SU-DHL-6 (cell line): ENCODE data around the gene PRDM13.

ENCODE experiments used
- CTCF ChIP-seq: fragments of 200-600 bp; sonication (generic); IDR thresholded peaks from one replicate; pipeline ENCODE4 v1.5.1; 2017; ENCODE audit warnings: antibody characterized with exemption, mild to moderate bottlenecking, low read length, moderate library complexity; ENCODE audit not compliant: insufficient read depth, poor library complexity, severe bottlenecking
- EZH2phosphoT487 ChIP-seq: fragments of 200-600 bp; sonication (generic), shearing (Covaris generic); conservative IDR thresholded peaks from 2 replicates; pipeline ENCODE4 v1.6.1; 2018; ENCODE audit warnings: mild to moderate bottlenecking, antibody characterized with exemption, low read length, moderate library complexity, mixed read lengths

DNA sequence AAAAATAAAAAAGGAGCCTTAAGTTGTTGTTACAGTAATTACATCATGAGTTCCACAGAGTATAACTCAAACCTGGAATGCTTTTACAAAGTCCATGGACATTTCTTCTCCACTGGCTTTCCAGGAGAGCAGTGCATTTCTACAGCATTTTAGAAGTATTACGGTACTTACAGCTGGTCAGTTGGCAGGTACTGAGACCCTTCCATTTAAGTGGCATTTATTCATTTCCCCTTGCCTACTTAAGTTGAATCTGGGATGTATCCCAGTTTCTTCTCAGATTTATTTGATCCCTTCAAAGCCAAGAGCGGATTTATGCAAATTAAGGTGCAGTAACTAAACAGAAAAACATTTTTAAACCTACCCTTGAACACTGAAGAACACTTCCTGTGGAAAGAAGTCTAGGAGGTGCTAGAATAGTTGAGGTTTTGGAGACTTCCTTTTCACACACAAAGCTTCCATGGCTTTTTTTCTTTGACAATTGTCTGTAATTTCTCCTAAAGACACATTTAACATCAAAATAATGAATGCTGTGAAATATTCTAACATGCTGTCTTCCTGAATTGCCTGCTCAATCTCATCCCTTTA lies 3.4 kb downstream of the PRDM13 start:
- no peak for TF ChIP-seq CTCF
- no peak for TF ChIP-seq EZH2phosphoT487
